HG02884 (cell line): Measurements from ENCODE around the gene FURIN.

Experiments
- ATAC-seq: cut with Tn5 transposase; IDR thresholded peaks from one replicate; pipeline ENCODE4 v1.9.1; 2021; ENCODE audit warnings: mild to moderate bottlenecking, moderate library complexity; ENCODE audit not compliant: unreplicated experiment

The FURIN gene

GRCh38 chr15:90881978-90882721 lies 13.8 kb downstream of the FURIN start:
- no peak for ATAC-seq

DNA sequence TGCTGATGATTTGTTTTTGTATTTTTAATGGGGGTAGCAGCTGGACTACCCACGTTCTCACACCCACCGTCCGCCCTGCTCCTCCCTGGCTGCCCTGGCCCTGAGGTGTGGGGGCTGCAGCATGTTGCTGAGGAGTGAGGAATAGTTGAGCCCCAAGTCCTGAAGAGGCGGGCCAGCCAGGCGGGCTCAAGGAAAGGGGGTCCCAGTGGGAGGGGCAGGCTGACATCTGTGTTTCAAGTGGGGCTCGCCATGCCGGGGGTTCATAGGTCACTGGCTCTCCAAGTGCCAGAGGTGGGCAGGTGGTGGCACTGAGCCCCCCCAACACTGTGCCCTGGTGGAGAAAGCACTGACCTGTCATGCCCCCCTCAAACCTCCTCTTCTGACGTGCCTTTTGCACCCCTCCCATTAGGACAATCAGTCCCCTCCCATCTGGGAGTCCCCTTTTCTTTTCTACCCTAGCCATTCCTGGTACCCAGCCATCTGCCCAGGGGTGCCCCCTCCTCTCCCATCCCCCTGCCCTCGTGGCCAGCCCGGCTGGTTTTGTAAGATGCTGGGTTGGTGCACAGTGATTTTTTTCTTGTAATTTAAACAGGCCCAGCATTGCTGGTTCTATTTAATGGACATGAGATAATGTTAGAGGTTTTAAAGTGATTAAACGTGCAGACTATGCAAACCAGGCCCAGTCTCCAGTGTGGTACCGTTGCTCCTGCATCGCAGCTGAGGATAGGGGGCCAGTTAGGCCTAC lies 14.6 kb downstream of the FURIN start:
- no peak for ATAC-seq

GRCh38 chr15:90883526-90883975 lies 15.2 kb downstream of the FURIN start:
- ATAC-seq: no peak

- ATAC-seq: no peak
Observed at GRCh38 chr15:90883976-90884718, 15.8 kb downstream of the FURIN start, which contains the start of gene FES. Gene FES, plus strand, starts transcription at chr15:90884504. Its CDS starts 542 bp downstream, at chr15:90885046.

DNA sequence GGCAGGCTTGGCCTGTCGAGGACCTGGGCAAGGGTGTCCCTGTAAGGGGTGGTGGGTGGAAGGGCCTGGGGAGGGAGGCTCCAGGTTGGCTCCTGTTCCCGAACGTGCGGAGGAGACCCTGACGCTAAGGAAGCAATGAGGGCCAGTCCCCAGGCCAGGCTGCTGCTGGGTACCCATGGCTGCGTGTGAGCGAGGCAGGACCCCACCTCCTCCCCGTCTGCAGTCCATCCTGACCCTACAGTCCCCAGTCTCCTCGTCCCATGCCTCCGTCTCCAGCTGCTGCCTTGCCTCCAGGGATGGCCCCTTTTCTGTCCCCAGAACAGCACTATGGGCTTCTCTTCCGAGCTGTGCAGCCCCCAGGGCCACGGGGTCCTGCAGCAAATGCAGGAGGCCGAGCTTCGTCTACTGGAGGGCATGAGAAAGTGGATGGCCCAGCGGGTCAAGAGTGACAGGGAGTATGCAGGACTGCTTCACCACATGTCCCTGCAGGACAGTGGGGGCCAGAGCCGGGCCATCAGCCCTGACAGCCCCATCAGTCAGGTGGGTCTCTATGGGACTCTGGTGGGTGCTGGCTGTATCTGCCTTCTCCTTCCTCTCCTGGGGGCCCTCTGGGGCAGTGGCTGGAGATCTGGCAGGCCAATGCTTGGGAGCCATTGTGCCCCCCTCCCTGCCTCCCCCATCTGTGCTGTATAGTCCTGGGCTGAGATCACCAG lies 16.5 kb downstream of the FURIN start:
- no peak for ATAC-seq

GRCh38 chr15:90885432-90886290 lies 17.3 kb downstream of the FURIN start:
- ATAC-seq: no peak

DNA sequence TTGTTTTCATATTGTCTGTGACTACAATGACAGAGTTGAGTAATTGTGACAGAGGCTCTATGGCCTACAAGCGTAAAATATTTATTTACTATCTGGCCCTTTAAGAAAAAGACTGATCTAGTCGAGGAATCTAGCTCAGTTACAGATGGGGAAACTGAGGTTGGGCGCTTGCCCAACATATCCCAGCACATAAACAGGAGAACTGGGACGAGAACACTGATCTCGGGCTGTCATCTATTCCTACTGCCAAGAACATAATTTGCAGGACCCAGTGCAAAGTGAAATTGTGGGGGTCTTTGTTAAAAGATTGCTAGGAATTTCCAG lies 17.9 kb downstream of the FURIN start:
- no peak for ATAC-seq

DNA sequence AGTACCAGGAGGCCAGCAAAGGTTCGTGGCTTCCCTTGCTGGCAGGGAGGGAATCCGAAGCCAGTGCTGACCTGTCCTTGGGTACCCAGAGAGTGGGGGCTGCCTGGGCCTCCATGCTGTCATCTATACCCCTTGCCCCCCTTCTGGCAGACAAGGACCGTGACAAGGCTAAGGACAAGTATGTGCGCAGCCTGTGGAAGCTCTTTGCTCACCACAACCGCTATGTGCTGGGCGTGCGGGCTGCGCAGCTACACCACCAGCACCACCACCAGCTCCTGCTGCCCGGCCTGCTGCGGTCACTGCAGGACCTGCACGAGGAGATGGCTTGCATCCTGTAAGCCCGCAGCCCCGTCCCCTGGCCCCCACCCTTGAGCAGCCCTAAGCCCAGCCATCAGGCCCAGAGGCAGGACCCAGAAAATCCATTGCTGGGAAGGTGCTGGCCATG lies 18.7 kb downstream of the FURIN start:
- ATAC-seq: no peak

- no peak for ATAC-seq
Observed at GRCh38 chr15:90889313-90889730, 20.9 kb downstream of the FURIN start.

GRCh38 chr15:90889736-90890456 lies 21.5 kb downstream of the FURIN start:
- ATAC-seq: no peak

- ATAC-seq: no peak
Observed at GRCh38 chr15:90890839-90891238, 22.5 kb downstream of the FURIN start.

DNA sequence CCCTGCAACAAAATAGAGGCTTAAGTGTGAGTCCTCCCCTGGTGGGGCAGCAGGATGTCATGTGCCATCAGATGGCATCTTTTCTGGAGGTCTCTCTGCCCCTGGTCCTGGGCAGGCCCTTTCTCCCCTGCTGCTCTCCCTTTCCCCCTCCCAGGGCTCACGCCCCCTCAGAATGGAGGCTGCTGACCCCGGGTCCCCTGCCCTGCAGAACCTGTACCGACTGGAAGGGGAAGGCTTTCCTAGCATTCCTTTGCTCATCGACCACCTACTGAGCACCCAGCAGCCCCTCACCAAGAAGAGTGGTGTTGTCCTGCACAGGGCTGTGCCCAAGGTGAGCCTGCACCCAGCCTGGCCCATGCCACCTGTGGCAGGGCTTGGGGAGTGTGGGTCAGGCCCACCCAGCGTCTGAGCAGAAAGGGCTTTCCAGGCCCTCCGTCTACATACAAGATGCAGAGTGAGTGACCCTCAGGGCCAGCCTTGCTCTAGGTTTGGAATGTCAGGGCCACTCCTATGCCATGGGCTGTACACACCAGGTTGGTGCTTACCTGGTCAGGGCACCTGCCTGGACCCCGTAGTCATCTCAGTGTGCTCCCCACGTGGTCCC lies 23.1 kb downstream of the FURIN start:
- ATAC-seq: no peak

- no peak for ATAC-seq
Observed at GRCh38 chr15:90892023-90892422, 23.6 kb downstream of the FURIN start.

GRCh38 chr15:90892498-90893174 lies 24.2 kb downstream of the FURIN start:
- no peak for ATAC-seq

- no peak for ATAC-seq
Observed at GRCh38 chr15:90893175-90894090, 25.0 kb downstream of the FURIN start.

DNA sequence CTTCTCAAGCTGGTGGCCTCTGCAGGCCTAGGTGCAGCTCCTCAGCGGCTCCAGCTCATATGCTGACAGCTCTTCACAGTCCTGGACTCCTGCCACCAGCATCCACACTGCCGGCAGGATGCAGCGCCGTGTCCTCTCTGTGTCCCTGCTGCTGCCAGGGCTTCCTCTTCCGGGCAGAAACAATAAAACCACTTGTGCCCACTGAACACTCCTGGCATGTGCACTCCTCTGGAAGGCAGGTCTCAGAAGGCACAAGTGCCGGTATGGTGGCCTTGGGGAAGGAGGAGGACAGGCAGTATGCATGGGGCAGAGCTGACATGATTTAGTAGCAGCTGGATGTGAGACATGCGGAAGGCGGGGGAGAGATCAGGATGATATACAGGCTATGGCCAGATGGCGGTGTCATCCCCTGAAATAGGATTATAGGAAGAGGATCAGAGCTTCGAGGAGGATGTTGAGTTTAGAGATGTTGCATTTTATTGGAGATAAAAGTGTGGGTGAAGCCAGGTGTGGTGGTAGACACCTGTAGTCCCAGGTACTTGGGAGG lies 27.3 kb downstream of the FURIN start:
- no peak for ATAC-seq

GRCh38 chr15:90897131-90897655 lies 28.8 kb downstream of the FURIN start:
- ATAC-seq: peak; percentile 71
